Lower leg skin (tissue), 4 donors: ENCODE data around the gene CLEC19A. TPM values are rescaled to one million over a fixed set of nuclear protein-coding genes. Genes with fewer than 3 reads are reported as not detected.

Source experiments
- DNase-seq, 2 donors: peaks; one replicate each; pipeline ENCODE4 v3.0.0-alpha.2; 2019; ENCODE audit warnings: low spot score in 2 of 2
- H3K4me3 ChIP-seq: fragments of 200-600 bp; sonication (generic); 2 replicates; pipeline ENCODE4 v1.5.1; 2017; ENCODE audit warnings: mild to moderate bottlenecking, low read depth; ENCODE audit not compliant: poor library complexity, severe bottlenecking
- POLR2A ChIP-seq, 2 donors: fragments of 450-650 bp; IDR thresholded peaks; one replicate each; pipeline ENCODE4 v1.6.1; 2016 to 2017; ENCODE audit warnings: antibody characterized with exemption in 2 of 2, mild to moderate bottlenecking in 1 of 2, moderate library complexity in 1 of 2
- WGBS, 2 donors: methylation state at CpG; one replicate each; pipeline ENCODE4 v1.1.5; 2018; 5-methylcytosine and 5-hydroxymethylcytosine counted together
- intact Hi-C: fragments of 100-400 bp; cut with DNase I; formaldehyde crosslinking; loops from one replicate; pipeline ENCODE4 v1.15.0; 2023; ENCODE audit warnings: low total_unique reads
- total RNA-seq, 4 donors: library from RNA; depleted of rRNA; stranded (reverse); fragments of >200 nt; gene quantifications; one replicate each; pipeline ENCODE4 v1.1.0, GENCODE V29; 2016
- TF ChIP-seq, protein P1 (sequence below), 3 donors: fragments of 450-650 bp; IDR thresholded peaks; one replicate each; pipeline ENCODE4 v1.5.1; 2016; ENCODE audit warnings: antibody characterized with exemption in 3 of 3, mild to moderate bottlenecking in 3 of 3, moderate library complexity in 2 of 3

CLEC19A gene
- total RNA-seq, 4 donors from 2014 or later, result not detected

GRCh38 chr16:19254611-19255010, 30.9 kb upstream of the CLEC19A start:
- 60 to 66% methylated on average over 4 of the region's 4 CpGs for WGBS, 2 donors
- DNase-seq, result no peak
- intact Hi-C loops, result loop anchor here (5.0 kb wide), 1 partner anchor 828 kb away; no protein-coding TSS in a partner anchor
- no peak for TF ChIP-seq POLR2A (IDR thresholded peaks at IDR 0.05)
- TF ChIP-seq, protein P1, sequence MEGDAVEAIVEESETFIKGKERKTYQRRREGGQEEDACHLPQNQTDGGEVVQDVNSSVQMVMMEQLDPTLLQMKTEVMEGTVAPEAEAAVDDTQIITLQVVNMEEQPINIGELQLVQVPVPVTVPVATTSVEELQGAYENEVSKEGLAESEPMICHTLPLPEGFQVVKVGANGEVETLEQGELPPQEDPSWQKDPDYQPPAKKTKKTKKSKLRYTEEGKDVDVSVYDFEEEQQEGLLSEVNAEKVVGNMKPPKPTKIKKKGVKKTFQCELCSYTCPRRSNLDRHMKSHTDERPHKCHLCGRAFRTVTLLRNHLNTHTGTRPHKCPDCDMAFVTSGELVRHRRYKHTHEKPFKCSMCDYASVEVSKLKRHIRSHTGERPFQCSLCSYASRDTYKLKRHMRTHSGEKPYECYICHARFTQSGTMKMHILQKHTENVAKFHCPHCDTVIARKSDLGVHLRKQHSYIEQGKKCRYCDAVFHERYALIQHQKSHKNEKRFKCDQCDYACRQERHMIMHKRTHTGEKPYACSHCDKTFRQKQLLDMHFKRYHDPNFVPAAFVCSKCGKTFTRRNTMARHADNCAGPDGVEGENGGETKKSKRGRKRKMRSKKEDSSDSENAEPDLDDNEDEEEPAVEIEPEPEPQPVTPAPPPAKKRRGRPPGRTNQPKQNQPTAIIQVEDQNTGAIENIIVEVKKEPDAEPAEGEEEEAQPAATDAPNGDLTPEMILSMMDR (IDR thresholded peaks at IDR 0.05), result no peak
- no peak overlapping the region for H3K4me3 ChIP-seq

- TF ChIP-seq, protein P1 (IDR thresholded peaks at IDR 0.05), result no peak
- TF ChIP-seq POLR2A (IDR thresholded peaks at IDR 0.05), result no peak
- intact Hi-C loops, result no loop called here
- WGBS, 2 donors, result 84 to 85% methylated on average over 4 of the region's 4 CpGs
- DNase-seq, result no peak
- no peak overlapping the region for H3K4me3 ChIP-seq
Observed at GRCh38 chr16:19264123-19264673, 21.3 kb upstream of the CLEC19A start.

DNA sequence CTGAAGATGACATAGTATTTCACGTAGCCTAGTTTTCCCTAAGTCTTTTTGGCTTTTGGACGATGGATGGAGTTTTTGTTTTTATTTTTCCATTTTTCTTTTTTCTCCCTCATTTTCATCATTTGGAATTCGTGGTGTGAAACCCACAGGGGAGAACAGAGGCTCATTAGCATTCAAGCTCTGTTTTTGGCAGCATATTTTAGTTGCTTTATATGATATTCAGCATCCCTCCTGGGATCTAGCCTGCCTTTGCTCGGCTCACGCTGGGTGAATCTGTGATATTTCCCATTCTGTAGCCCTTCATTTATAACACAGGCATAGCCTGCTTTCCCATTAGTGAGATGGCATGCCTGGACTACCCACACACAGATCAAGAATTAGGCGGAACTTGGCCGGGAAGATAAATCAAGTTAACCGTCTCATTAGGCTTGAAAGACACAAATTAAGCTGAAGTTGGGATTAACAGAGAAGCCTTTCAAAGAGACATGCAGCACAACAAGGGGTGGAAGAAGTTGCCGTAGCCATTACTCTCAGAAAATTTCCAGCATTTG, 20.1 kb upstream of the CLEC19A start:
- WGBS, 2 donors, result 77 to 78% methylated on average over 9 of the region's 9 CpGs
- no peak for DNase-seq
- H3K4me3 ChIP-seq, result no peak overlapping the region
- TF ChIP-seq, protein P1 (IDR thresholded peaks at IDR 0.05), result no peak
- TF ChIP-seq POLR2A (IDR thresholded peaks at IDR 0.05), result no peak
- intact Hi-C loops, result no loop called here

DNA sequence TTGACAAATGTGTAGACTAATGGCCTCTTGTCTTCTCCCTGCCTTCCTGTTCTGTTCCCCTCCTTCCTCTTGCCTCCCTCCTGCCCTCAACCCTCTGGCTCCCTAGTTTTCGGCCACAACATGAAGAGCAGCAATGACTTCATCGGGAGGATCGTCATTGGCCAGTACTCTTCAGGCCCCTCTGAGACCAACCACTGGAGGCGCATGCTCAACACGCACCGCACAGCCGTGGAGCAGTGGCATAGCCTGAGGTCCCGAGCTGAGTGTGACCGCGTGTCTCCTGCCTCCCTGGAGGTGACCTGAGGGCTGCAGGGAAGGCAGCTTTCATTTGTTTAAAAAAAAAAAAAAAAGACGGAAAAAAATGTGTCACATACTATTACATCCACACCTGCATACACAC, 18.8 kb upstream of the CLEC19A start:
- TF ChIP-seq, protein P1 (IDR thresholded peaks at IDR 0.05), result no peak
- no peak for TF ChIP-seq POLR2A (IDR thresholded peaks at IDR 0.05)
- no peak for DNase-seq
- intact Hi-C loops, result no loop called here
- whole genome bisulfite sequencing, 2 donors, result 87 to 89% methylated on average over 11 of the region's 11 CpGs
- H3K4me3 ChIP-seq, result no peak overlapping the region

- intact Hi-C loops, result no loop called here
- H3K4me3 ChIP-seq, result no peak overlapping the region
- DNase-seq, result no peak
- TF ChIP-seq POLR2A (IDR thresholded peaks at IDR 0.05), result no peak
- TF ChIP-seq, protein P1 (IDR thresholded peaks at IDR 0.05), result no peak
- 77 to 82% methylated on average over 2 of the region's 2 CpGs for WGBS, 2 donors
Observed at GRCh38 chr16:19269098-19269497, 16.4 kb upstream of the CLEC19A start.
